Aorta (tissue), 5 donors: ENCODE measurements around the gene SLC30A2. TPM values are rescaled to one million over a fixed set of nuclear protein-coding genes. Genes with fewer than 3 reads are reported as not detected.

ENCODE experiments used
- ATAC-seq: fragments of 200-7000 bp; cut with Tn5 transposase; one replicate; pipeline ENCODE4 v1.9.1; 2022; ENCODE audit warnings: moderate library complexity; ENCODE audit not compliant: low FRiP score
- DNase-seq, 2 donors: peaks; one replicate each; pipeline ENCODE4 v3.0.0-alpha.2; 2020
- H3K27ac ChIP-seq, 2 donors: one replicate each; pipeline ENCODE4 v1.5.1; 2013; ENCODE audit warnings: low read length in 2 of 2, mild to moderate bottlenecking in 2 of 2, moderate library complexity in 2 of 2, control low read depth in 1 of 2, inconsistent platforms in 1 of 2, low read depth in 1 of 2
- H3K27me3 ChIP-seq, 2 donors: one replicate each; pipeline ENCODE4 v1.6.1; 2013; ENCODE audit warnings: control low read depth in 1 of 2, low read length in 1 of 2, mild to moderate bottlenecking in 1 of 2, moderate library complexity in 1 of 2; ENCODE audit not compliant: insufficient read depth in 2 of 2, control insufficient read depth in 1 of 2
- H3K36me3 ChIP-seq, 2 donors: one replicate each; pipeline ENCODE4 v1.6.1; 2013; ENCODE audit warnings: control low read depth in 1 of 2, low read length in 1 of 2, mild to moderate bottlenecking in 1 of 2; ENCODE audit not compliant: insufficient read depth in 2 of 2, control insufficient read depth in 1 of 2
- H3K4me1 ChIP-seq, 2 donors: one replicate each; pipeline ENCODE4 v1.6.1; 2013; ENCODE audit warnings: low read length in 2 of 2, control low read depth in 1 of 2, mild to moderate bottlenecking in 1 of 2, moderate library complexity in 1 of 2; ENCODE audit not compliant: insufficient read depth in 2 of 2, control insufficient read depth in 1 of 2
- H3K4me3 ChIP-seq, 2 donors: one replicate each; pipeline ENCODE4 v1.5.1; 2013; ENCODE audit warnings: low read length in 2 of 2, control low read depth in 1 of 2, mild to moderate bottlenecking in 1 of 2
- H3K9me3 ChIP-seq: one replicate; pipeline ENCODE4 v1.6.1; 2013; ENCODE audit warnings: mild to moderate bottlenecking, low read length; ENCODE audit not compliant: control insufficient read depth
- WGBS, 2 donors: extraction: QIAGEN DNeasy Blood & Tissue Kit; methylation state at CpG; one replicate each; pipeline ENCODE4 v1.1.7; 2013; 5-methylcytosine and 5-hydroxymethylcytosine counted together
- intact Hi-C, 2 donors: fragments of 100-400 bp; cut with DNase I; formaldehyde crosslinking; loops; one replicate each; pipeline versions ENCODE4 v1.14.2 to v1.15.0; 2022
- polyA plus RNA-seq, 2 donors: library from polyadenylated mRNA; stranded (reverse); fragments of 200-250 nt; gene quantifications; one replicate each; pipeline ENCODE4 v1.2.3, GENCODE V29; 2013
- total RNA-seq, 2 donors: library from RNA; stranded (reverse); fragmentation: NEBNext Ultra II Directional; extraction: Animal tissue kit (Norgen Biotek cat#: 25700); gene quantifications; one replicate each; pipeline ENCODE4 v1.2.1, GENCODE V29; 2021
- donor health status: healthy with polysubstance abuse.
- donor health status: Bipolar disorder and iron deficiency.
- donor health status: DM: no; HTN: no; CAD: no.
- donor health status: DM: no; HTN: no; CAD: no.
- donor health status: DM: yes; HTN: yes; CAD: no.

The SLC30A2 gene
- total and polyA plus RNA-seq, 4 donors: 0.13 TPM; not detected in 3

- 86 to 87% methylated on average over 12 of the region's 12 CpGs for WGBS, 2 donors
- Histone ChIP-seq H3K36me3 (no peaks in the 10 kb centered on the region), H3K27ac (no peak overlapping the region), H3K27me3 (no peaks in the 10 kb centered on the region), H3K9me3 (no peaks in the 10 kb centered on the region), H3K4me1 (no peaks in the 10 kb centered on the region), H3K4me3 (no peak overlapping the region)
- intact Hi-C loops: no loop called here
- no peak for DNase-seq
- ATAC-seq: no peak
Observed at GRCh38 chr1:26060832-26061574, 15.1 kb upstream of the SLC30A2 start.

- no peak overlapping the region for H3K4me3 ChIP-seq
- WGBS, 2 donors: 82 to 84% methylated on average over 7 of the region's 7 CpGs
- intact Hi-C loops: no loop called here
- DNase-seq: no peak
- no peaks in the 10 kb centered on the region for H3K9me3 ChIP-seq
- no peak overlapping the region for H3K27ac ChIP-seq
- H3K27me3 ChIP-seq: no peaks in the 10 kb centered on the region
- ATAC-seq: no peak
- no peaks in the 10 kb centered on the region for H3K36me3 ChIP-seq
- H3K4me1 ChIP-seq: no peaks in the 10 kb centered on the region
Observed at GRCh38 chr1:26059906-26060305, 14.0 kb upstream of the SLC30A2 start.

DNA sequence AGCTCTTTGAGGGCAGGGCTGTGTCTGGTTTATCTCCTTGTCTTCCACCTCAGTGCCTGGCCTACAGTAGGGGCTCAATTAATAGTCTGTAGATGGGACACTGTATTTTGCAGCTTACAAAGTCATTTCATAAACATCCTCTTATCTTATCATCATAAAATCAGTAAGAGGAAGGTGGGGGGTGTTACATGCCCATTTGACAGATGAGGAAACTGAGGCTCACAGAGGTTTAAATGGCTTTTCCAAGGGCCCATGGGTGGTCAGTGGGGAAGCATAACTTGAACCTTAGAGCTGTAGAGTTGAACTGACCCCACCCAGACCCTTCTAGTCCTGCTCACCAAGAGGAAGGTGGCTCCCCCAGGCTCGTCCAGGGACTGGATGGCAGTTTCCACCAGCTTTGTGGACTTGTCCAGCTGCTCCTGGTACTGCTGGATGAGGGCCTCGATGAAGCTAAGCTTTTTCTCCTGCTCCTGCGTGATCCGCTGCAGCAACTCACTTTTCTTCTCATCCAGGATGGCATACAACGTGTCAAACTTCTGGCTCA, 12.2 kb upstream of the SLC30A2 start:
- 87 to 91% methylated on average over 5 of the region's 5 CpGs for WGBS, 2 donors
- H3K4me1 ChIP-seq: no peaks in the 10 kb centered on the region
- no peaks in the 10 kb centered on the region for H3K9me3 ChIP-seq
- DNase-seq: no peak
- ATAC-seq: no peak
- no peaks in the 10 kb centered on the region for H3K36me3 ChIP-seq
- no peaks in the 10 kb centered on the region for H3K27me3 ChIP-seq
- intact Hi-C loops: no loop called here
- no peak overlapping the region for H3K27ac ChIP-seq
- no peak overlapping the region for H3K4me3 ChIP-seq

DNA sequence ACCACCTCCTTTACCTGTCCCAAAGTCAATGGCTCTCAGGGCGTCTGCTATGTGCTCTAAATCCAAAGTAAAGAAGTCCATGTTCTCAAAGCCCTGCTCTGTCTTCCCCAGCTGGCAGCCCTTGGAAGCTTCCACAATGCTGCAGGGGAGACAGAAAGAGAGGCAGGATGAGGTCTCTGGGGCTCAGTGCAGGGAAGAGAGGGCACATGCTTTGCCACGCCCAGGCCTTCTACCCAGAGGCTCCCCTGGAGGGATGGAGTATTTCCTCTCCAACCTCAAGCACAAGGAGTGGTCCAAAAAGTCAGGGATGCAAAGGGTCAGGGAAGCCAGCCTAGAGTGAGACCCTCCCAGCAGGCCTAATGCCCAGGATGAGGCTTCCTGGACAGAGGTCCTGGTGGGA, 11.3 kb upstream of the SLC30A2 start:
- no peaks in the 10 kb centered on the region for H3K4me1 ChIP-seq
- DNase-seq (no peak), ATAC-seq (no peak)
- no peak overlapping the region for H3K27ac ChIP-seq
- H3K9me3 ChIP-seq: no peaks in the 10 kb centered on the region
- H3K4me3 ChIP-seq: no peak overlapping the region
- H3K27me3 ChIP-seq: no peaks in the 10 kb centered on the region
- intact Hi-C loops: no loop called here
- 85 to 94% methylated on average over 2 of the region's 2 CpGs for WGBS, 2 donors
- H3K36me3 ChIP-seq: no peaks in the 10 kb centered on the region

DNA sequence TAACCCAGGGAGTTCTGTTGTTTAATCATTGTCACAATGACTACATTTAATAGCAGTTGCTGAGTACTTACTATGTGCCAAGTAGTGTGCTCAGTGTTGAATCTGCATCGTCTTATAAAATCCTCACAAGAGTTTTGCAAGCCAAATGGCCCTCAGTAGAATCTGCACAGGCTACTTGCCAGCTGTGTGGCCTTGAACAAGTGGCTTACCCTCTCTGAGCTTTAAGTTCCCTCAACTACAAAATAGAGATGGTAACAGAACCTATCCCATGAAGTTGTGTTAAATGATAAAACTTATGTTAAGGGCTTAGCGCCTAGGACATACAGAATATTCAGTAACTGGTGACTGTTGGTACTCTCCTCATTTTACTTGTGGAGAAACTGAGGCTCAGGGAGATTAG, 9.1 kb upstream of the SLC30A2 start:
- Histone ChIP-seq H3K4me1 (no peaks in the 10 kb centered on the region), H3K4me3 (no peak overlapping the region), H3K9me3 (no peaks in the 10 kb centered on the region), H3K27me3 (no peaks in the 10 kb centered on the region), H3K27ac (no peak overlapping the region), H3K36me3 (no peaks in the 10 kb centered on the region)
- intact Hi-C loops: no loop called here
- no peak for DNase-seq
- no peak for ATAC-seq
- WGBS, 2 donors: 91 to 92% methylated on average over 2 of the region's 2 CpGs

GRCh38 chr1:26053718-26054560, 8.0 kb upstream of the SLC30A2 start:
- 69 to 74% methylated on average over 16 of the region's 16 CpGs for WGBS, 2 donors
- H3K4me1 ChIP-seq: no peaks in the 10 kb centered on the region
- H3K27me3 ChIP-seq: no peaks in the 10 kb centered on the region
- ATAC-seq (no peak), DNase-seq (no peak)
- no peaks in the 10 kb centered on the region for H3K9me3 ChIP-seq
- intact Hi-C loops: no loop called here
- H3K36me3 ChIP-seq: no peaks in the 10 kb centered on the region
- H3K4me3 ChIP-seq: no peak overlapping the region
- no peak overlapping the region for H3K27ac ChIP-seq

DNA sequence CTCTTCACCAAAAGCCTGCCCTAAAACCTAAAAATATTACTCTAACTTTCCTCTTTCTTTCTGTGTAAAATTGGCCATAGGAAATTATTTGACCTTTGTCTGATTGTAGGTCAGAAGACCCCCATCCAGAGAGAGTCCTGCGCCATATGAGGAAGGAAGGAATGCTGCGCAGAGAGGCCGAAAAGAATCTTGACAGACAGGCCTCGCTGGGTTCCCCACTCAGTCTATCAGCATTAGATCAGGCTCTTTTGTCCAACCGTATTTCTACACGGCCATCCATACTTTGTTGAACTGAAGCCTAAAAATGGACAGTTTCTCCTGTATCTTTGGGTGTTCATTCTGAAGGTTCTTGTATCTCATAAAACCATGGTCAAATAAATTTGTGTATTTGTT, 4.3 kb upstream of the SLC30A2 start:
- Histone ChIP-seq H3K27me3 (no peaks in the 10 kb centered on the region), H3K4me3 (no peak overlapping the region), H3K9me3 (no peaks in the 10 kb centered on the region), H3K36me3 (no peaks in the 10 kb centered on the region), H3K27ac (no peak overlapping the region), H3K4me1 (no peaks in the 10 kb centered on the region)
- WGBS, 2 donors: 91 to 94% methylated on average over 6 of the region's 6 CpGs
- DNase-seq (no peak), ATAC-seq (no peak)
- intact Hi-C loops: no loop called here

DNA sequence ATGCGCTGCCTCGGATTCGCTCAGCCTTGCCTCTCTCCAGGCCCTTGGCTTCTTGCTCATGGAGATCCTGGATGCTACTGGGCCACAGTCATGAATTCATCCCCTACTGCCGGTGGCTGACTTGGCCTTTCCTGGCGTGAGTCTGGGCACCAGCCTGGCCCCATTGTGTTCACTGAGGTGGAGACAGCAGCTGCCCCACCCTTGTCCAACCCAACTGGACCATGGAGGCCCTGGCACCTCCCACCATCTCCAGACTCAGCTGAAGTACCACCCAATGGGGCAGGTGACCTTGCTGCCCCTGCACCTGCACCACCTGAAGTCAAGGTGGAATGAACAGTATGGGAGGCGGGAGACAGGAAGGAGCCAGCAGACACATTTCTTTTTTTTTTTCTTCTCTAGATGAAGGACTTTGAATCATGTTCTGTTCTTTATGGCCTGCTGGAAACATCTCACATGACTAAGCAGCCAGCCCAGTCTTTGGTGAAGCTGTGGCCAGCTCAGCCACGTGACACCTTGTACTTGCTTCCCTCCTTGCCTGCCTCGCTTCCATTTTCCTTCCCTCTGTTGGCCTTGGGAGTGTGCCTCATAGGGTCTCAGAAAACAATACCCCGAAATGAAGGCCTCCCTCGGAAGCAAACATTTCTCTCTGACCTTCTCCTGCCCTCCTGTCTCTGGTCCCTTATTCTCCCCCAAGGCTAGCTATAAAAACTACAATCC, 3.8 kb upstream of the SLC30A2 start:
- 72 to 75% methylated on average over 10 of the region's 10 CpGs for WGBS, 2 donors
- DNase-seq (no peak), ATAC-seq (no peak)
- Histone ChIP-seq H3K27ac (no peak overlapping the region), H3K4me3 (no peak overlapping the region), H3K4me1 (no peaks in the 10 kb centered on the region), H3K36me3 (no peaks in the 10 kb centered on the region), H3K9me3 (no peaks in the 10 kb centered on the region), H3K27me3 (no peaks in the 10 kb centered on the region)
- intact Hi-C loops: no loop called here
